ENCODE data around the gene HNF4A.

Gene HNF4A

DNA sequence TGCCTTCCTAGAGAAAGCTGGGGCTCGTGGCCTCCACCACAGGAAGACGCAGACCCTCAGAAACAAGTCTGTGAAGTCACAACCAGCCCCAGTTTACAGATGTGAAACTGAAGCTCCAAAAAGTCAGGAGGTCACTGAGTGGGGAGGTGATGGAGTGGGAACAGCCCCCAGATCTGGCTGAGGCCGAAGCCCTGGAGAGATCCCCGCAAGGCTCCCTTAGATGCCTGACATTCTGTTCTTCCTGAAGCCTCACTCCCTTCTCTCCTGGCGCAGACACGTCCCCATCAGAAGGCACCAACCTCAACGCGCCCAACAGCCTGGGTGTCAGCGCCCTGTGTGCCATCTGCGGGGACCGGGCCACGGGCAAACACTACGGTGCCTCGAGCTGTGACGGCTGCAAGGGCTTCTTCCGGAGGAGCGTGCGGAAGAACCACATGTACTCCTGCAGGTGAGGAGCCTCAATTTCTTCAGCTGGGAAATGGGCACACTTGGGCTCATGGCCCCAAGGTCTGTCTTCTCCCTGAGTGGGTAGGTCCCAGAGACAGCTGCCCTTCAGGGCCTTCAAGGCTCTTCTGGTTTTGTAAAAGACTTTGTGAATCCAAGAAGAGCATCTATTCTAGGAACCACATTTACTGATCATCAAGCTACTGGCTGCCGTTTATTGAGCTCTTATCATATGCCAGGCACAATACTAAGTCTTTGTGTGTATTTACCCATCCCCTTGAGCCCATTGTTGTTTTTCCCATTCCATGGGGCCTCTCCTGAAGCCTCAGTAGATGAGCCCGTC, 50.5 kb downstream of the HNF4A start:
- no peak for DNase-seq (ENCODE audit: low read depth, low spot score)

GRCh38 chr20:44406572-44407137, 51.2 kb downstream of the HNF4A start:
- no peak for DNase-seq (ENCODE audit: low read depth, low spot score)

DNA sequence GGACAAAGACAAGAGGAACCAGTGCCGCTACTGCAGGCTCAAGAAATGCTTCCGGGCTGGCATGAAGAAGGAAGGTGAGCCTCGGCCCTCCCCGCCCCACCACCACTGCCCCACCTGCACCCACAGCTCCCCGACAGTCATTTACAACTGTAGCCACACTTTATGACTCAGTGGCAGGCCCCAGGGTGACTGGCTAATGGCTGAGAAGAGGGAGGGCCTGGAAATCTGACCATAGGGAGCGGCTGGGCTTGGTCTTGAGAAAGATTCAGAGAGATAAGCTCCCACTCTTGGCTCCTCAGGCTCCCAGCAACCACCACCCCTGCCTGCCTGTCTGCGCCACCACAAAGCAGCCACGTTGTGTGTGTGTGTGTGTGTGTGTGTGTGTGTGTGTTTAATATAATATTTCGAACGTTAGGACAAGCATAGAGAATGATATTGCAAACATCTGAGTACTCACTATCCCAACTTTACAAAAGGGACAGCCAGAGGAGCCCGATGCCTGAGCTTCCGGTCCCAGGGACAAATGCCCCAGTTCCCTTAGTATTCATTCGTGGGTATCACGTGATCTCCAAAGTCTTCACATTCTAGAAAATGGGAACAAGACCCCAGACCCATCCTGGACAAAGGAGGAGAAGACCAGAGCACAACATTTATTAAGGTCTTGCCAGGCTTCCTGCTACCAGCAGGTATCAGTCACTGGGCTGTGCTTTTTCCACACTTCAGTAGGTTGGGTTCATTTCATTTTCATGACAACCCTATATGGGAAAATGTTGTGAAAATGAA, 52.1 kb downstream of the HNF4A start:
- DNase-seq (ENCODE audit: low read depth, low spot score): no peak

DNA sequence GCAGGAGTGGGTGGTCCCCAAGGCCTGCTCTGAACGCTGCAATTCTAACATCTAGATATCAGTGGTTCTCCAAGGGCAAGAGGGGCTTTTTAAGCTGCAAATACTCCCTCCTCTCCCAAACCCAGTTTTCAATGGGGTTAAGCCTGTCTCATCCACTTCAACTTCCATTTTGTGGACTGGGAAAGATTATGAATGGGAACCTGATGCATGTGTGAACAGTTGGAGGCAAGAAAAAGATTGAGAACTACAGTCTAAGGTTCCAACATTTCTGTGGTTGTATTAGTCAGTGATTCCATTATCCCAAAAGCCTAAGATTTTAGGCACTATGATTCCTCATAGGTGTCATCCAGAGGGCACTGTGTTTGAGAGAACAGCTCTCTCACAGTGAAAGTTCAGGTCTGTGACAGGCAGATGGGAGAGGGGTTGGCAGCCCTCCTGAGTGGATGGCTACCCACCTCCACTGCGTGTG, 53.7 kb downstream of the HNF4A start:
- DNase-seq (ENCODE audit: low read depth, low spot score): no peak

DNA sequence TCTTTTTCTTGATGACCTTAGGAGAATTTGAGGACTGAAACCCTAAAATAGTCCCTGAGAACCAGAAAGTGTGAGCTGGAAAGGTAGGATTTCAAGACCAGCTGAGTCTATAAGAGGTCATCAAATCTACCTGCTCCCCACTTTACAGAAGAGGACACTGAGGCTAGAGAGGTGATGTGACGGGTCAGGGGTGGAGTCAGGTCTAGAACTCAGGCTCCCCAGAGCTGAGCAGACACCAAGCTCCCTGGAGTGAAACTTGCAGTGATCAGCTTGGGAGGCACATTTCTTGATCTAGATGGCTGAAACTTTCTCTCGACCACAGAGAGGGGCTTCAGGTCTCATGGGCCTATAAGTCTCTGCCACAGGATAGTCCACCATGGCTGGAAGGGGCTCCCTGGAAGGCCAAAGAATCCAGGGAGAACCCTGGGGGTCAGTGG, 55.1 kb downstream of the HNF4A start:
- no peak for DNase-seq (ENCODE audit: low read depth, low spot score)

- no peak for DNase-seq (ENCODE audit: low read depth, low spot score)
Measured at GRCh38 chr20:44411020-44411756, 55.7 kb downstream of the HNF4A start.

DNA sequence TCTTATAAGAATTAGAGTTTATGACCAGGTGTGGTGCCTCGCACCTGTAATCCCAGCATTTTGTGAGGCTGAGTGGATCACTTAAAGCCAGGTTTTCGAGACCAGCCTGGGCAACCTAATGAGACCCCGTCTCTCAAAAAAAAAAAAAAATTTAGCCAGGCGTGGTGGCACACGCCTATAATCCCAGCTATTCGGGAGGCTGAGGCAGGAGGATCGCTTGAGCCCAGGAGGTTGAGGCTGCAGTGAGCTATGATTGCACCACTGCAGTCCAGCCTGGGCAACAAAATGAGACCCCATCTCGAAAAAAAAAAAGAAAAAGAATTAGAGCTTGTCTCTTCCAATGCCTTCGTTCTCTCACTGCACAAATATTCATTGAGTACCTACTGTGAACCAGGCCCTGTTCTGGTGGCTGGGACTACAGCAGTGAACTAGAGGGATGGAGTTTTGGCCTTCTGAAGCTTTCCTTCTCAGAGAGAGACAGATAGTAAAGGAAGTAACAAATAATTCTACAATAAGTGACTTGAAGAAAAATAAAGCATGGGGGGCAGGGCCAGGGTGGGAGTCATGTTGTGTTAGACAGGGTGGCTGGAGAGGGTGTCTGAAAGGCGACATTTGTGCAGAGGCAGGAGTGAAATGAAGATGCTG, 56.4 kb downstream of the HNF4A start:
- DNase-seq (ENCODE audit: low read depth, low spot score): no peak

GRCh38 chr20:44412402-44413144, 57.1 kb downstream of the HNF4A start:
- DNase-seq (ENCODE audit: low read depth, low spot score): no peak

GRCh38 chr20:44413575-44414345, 58.3 kb downstream of the HNF4A start:
- DNase-seq (ENCODE audit: low read depth, low spot score): no peak

DNA sequence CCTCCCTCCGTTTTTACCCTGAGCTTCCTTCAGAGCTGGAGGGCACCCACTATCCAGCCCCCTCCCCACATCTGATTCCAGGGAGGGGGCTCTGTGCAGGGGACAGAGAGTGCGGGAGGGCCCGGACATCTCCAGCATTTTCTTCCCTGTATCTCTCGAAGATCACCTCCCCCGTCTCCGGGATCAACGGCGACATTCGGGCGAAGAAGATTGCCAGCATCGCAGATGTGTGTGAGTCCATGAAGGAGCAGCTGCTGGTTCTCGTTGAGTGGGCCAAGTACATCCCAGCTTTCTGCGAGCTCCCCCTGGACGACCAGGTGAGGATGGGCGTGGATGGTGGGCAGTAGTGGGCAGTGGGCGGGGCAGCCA, 58.8 kb downstream of the HNF4A start:
- DNase-seq (ENCODE audit: low read depth, low spot score): no peak

GRCh38 chr20:44414808-44415207, 59.3 kb downstream of the HNF4A start:
- no peak for DNase-seq (ENCODE audit: low read depth, low spot score)

GRCh38 chr20:44415833-44416715, 60.6 kb downstream of the HNF4A start:
- DNase-seq (ENCODE audit: low read depth, low spot score): no peak

DNA sequence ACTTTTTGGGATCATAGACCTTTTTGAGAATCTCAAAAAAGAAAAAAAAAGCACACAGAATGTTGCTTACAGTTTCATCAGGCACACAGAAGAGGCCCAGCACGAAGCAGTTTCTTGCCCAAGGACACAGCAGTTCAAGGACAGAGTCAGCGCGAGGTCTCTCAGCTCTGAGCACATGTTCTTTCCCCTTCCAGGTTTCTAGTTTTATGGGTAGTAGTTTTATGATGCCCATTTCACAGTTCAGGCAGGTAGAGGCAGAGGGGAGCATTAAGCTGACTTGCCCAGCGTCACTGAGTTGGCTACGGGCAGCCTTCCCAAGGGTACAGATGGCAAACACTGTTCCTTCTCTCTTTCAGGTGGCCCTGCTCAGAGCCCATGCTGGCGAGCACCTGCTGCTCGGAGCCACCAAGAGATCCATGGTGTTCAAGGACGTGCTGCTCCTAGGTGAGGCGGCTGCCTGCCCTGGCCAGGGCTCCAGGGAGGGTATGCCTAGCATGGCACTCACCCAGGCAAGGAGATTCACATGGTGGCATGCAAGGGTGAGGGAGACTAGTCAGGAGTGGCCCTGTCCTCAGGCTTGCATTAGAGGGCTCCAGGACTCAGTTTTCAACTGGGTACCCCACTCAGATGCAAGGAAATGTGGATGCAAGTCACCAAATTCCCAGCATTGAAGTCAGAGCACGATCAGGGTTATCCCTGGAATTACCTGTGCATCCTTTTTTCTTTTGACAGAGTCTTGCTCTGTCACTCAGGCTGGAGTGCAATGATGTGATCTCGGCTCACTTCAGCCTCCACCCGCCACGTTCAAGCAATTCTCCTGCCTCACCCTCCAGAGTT, 62.8 kb downstream of the HNF4A start:
- no peak for DNase-seq (ENCODE audit: low read depth, low spot score)

DNA sequence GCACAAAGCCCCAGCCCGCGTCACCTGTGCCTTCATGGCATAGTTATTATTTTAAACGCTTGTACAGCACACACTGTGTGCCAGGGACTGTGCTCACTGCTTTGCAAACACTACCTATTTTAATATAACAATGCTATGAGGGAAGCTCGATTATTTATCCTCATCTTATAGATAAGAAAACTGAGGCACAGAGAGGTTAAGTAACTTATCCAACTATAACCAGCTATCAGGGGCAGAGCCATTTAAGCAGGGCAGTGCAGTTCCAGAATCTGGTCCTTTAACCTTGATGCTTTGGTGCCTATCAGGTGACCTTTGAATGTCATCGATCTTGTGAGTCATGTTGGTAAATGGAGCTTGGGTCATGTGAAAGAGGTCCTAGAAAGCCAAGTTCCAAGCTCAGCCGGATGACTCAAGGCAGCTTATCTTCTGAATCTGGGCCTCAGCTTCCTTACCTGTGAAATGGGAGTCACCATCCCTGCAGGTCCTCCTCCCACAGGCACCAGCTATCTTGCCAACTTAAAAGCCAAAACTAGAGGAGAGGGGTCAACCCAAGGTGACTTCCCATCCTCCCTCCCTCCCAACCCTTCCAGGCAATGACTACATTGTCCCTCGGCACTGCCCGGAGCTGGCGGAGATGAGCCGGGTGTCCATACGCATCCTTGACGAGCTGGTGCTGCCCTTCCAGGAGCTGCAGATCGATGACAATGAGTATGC, 63.8 kb downstream of the HNF4A start:
- no peak for DNase-seq (ENCODE audit: low read depth, low spot score)

DNA sequence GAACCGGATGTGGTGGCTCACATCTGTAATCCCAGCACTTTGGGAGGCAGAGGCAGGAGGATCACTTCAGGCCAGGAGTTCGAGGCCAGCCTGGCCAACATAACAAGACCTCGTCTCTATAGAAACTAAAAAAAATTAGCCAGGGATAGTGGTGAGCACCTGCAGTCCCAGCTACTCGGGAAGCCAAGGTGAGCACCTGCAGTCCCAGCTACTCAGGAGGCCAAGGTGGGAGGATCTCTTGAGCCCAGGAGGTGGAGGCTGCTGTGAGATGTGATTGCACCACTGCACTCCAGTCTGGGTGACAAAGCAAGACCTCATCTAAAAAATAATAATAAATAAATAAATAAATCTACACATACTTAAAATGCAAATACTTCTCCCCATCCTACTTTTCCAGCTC, 65.0 kb downstream of the HNF4A start:
- DNase-seq (ENCODE audit: low read depth, low spot score): no peak

DNA sequence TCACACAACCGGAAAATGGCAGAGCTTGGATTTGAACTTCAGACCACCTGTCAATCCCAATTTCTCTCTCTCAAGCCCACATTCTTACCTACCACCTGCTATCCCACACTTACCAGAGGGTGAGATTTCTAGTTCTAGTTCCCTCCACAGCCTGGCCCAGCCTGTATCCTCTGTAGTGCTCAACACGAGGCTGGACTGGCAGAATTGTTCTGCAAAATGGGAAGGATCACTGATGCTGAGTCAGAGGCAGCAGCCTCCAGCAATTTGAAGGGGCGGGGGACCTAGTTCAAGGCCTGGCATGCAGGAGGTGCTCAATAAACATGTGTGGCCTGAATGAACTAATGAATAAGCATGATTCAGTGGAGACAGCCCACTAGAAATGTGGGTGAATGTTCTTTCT, 66.6 kb downstream of the HNF4A start:
- no peak for DNase-seq (ENCODE audit: low read depth, low spot score)

DNA sequence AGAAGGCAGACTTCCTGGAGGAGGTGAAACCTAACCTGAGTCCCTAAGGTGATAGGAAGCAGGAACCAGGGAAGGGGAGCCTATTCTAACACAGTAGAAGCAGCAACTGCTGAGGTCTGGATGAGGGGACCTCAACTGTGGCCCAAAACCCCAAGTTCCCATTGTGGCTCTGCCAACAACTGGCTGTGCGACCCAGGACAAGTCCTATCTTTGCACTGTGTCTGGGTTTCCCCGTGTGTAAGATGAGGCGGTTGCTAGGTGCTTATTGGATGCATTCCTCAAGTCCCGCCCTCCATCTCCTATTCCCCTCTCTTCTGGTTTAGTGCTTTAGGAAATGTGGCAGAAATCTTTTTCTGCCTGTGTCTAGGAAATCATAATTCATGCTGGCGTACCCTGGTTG, 68.0 kb downstream of the HNF4A start:
- no peak for DNase-seq (ENCODE audit: low read depth, low spot score)

Data from smooth muscle cell of the brain vasculature (primary cell).